Erythroblast (primary cell): ENCODE data around the gene PFN3.

Experiments
- GATA1 ChIP-seq: IDR thresholded peaks from 2 replicates; pipeline ENCODE4 v1.6.1; 2011; ENCODE audit warnings: low read depth, mild to moderate bottlenecking, control low read depth, low read length, moderate library complexity
- POLR2A ChIP-seq: IDR thresholded peaks from 2 replicates; pipeline ENCODE4 v1.6.1; 2011; ENCODE audit warnings: mild to moderate bottlenecking, low read length

GRCh38 chr5:177363565-177363964 is 36.9 kb downstream of the PFN3 start:
- TF ChIP-seq POLR2A = no peak
- no peak for TF ChIP-seq GATA1
